ENCODE data around the gene WDR26. TPM values are rescaled to one million over a fixed set of nuclear protein-coding genes. Genes with fewer than 3 reads are reported as not detected.

Gene WDR26
- total RNA-seq, 2 experiments from 2014 or later, result 173 to 176 TPM

DNA sequence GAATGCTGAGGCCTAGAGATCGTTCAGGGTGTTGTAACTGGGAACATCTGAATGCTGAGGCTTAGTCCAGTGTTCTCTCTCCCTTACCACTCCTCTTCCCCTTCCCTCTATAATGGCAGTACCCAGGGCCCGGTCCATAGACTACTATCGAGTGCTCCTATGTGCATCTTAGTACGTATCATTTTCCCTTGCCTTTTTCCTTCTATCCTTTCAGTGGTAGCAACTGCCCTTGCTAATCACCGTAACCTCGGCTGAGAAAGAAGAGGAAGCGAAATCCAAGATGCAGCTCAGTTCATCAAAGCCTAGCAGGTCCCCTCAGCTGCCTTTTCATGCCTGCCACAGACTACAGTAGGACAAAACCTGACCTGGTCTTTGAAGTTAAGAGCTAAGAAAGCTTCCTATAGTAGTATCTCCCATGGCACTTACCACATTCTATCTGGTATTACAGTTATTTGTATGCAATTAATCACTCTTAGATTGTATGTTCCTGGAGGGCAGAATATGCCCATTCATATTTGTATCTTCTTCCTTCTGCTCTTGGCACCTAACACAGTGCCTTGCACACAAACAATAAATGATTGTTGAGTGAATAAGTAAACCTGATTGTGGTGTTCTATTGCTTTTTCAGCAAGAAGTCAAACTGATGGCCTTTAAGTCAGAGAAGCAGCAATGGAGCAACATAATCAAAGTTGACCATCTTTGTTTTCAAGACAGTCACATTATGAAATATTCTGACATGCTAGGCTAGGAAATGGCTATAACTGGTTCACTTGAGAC, 55.6 kb downstream of the WDR26 start:
- H3K27ac ChIP-seq (ENCODE audit: low read depth in 1 of 2, low read length in 2 of 2), result peak overlapping the region in 1 of 2 donors; percentile 12
- intact Hi-C loops (cut with DNase I, micrococcal nuclease), result no loop called here
- H3K4me1 ChIP-seq (ENCODE audit: insufficient read depth, low read length), result peaks cover 61% of the 10 kb centered on the region
- no peaks in the 10 kb centered on the region for H3K27me3 ChIP-seq (ENCODE audit: control insufficient read depth in 1 of 2, insufficient read depth in 2 of 2, low read length in 2 of 2)
- TF ChIP-seq, protein P1, sequence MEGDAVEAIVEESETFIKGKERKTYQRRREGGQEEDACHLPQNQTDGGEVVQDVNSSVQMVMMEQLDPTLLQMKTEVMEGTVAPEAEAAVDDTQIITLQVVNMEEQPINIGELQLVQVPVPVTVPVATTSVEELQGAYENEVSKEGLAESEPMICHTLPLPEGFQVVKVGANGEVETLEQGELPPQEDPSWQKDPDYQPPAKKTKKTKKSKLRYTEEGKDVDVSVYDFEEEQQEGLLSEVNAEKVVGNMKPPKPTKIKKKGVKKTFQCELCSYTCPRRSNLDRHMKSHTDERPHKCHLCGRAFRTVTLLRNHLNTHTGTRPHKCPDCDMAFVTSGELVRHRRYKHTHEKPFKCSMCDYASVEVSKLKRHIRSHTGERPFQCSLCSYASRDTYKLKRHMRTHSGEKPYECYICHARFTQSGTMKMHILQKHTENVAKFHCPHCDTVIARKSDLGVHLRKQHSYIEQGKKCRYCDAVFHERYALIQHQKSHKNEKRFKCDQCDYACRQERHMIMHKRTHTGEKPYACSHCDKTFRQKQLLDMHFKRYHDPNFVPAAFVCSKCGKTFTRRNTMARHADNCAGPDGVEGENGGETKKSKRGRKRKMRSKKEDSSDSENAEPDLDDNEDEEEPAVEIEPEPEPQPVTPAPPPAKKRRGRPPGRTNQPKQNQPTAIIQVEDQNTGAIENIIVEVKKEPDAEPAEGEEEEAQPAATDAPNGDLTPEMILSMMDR (IDR thresholded peaks at IDR 0.05), result no peak
- peak overlapping the region; percentile 75 for H3K27ac Mint-ChIP-seq
- peak in 2 of 14 experiments; percentile 12 to 22 for DNase-seq
- H3K4me3 ChIP-seq (ENCODE audit: low read length), result no peak overlapping the region
- POLR2A ChIA-PET, result interaction anchor here (0.7 to 2.9 kb wide), 6 partner anchors 9 to 55 kb away, joined by 3 to 14 read pairs (median 10); partner anchors contain the start of genes CNIH4, NVL and WDR26
- CTCF ChIA-PET, result interaction anchor here (1.0 kb wide), 1 partner anchor 8 kb away, joined by 3 read pairs; no protein-coding TSS in a partner anchor
- peaks cover 89% of the 10 kb centered on the region for H3K4me1 Mint-ChIP-seq (ENCODE audit: low read depth)
- H3K36me3 ChIP-seq (ENCODE audit: insufficient read depth, low read length), result peaks cover 28% of the 10 kb centered on the region
- peaks cover 47% of the 10 kb centered on the region for H3K36me3 Mint-ChIP-seq (ENCODE audit: low read depth)
- ATAC-seq (ENCODE audit: poor library complexity), result no peak
- H3K4me3 Mint-ChIP-seq, result peak overlapping the region; percentile 83
- no peaks in the 10 kb centered on the region for H3K9me3 ChIP-seq (ENCODE audit: control insufficient read depth in 1 of 2, insufficient read depth in 1 of 2, low read length in 2 of 2)
- no peaks in the 10 kb centered on the region for H3K9me3 Mint-ChIP-seq
- H3K27me3 Mint-ChIP-seq, result no peaks in the 10 kb centered on the region

DNA sequence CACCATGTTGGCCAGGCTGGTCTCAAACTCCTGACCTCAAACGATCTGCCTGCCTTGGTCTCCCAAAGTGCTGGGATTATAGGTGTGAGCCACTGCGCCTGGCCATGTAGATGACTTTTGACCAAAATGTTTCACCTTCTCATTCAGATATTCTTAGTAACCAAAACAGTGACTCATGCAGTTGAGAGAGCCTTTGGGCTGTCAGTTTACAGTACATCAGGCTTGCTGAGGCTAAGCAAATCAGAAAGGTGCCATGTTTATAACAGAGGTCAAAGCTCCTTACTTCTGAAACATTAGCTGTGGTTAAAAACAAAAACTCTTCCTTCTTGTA, 57.0 kb downstream of the WDR26 start:
- Mint-ChIP-seq H3K36me3 (ENCODE audit: low read depth) (peaks cover 55% of the 10 kb centered on the region), H3K9me3 (no peaks in the 10 kb centered on the region), H3K4me1 (ENCODE audit: low read depth) (peaks cover 89% of the 10 kb centered on the region), H3K4me3 (peak overlapping the region; percentile 69), H3K27ac (peak overlapping the region; percentile 73), H3K27me3 (no peaks in the 10 kb centered on the region)
- intact Hi-C loops (cut with DNase I, micrococcal nuclease), result no loop called here
- peak in 3 of 14 experiments; percentile 19 to 44 (median 21) for DNase-seq
- H3K4me1 ChIP-seq (ENCODE audit: insufficient read depth, low read length), result peaks cover 67% of the 10 kb centered on the region
- TF ChIP-seq, protein P1 (IDR thresholded peaks at IDR 0.05), result no peak
- no peak overlapping the region for H3K4me3 ChIP-seq (ENCODE audit: low read length)
- ChIA-PET CTCF (interaction anchor here (0.8 kb wide), 2 partner anchors 10 to 13 kb away, joined by 3 to 4 read pairs; no protein-coding TSS in a partner anchor), POLR2A (interaction anchor here (1.2 to 2.1 kb wide), 7 partner anchors 8 to 57 kb away, joined by 3 to 9 read pairs (median 6); partner anchors contain the start of genes CNIH4 and WDR26)
- H3K27me3 ChIP-seq (ENCODE audit: control insufficient read depth in 1 of 2, insufficient read depth in 2 of 2, low read length in 2 of 2), result no peaks in the 10 kb centered on the region
- peak overlapping the region in 1 of 2 donors; percentile 14 for H3K27ac ChIP-seq (ENCODE audit: low read depth in 1 of 2, low read length in 2 of 2)
- no peaks in the 10 kb centered on the region for H3K9me3 ChIP-seq (ENCODE audit: control insufficient read depth in 1 of 2, insufficient read depth in 1 of 2, low read length in 2 of 2)
- peak; percentile 28 for ATAC-seq (ENCODE audit: poor library complexity)
- H3K36me3 ChIP-seq (ENCODE audit: insufficient read depth, low read length), result peaks cover 41% of the 10 kb centered on the region

DNA sequence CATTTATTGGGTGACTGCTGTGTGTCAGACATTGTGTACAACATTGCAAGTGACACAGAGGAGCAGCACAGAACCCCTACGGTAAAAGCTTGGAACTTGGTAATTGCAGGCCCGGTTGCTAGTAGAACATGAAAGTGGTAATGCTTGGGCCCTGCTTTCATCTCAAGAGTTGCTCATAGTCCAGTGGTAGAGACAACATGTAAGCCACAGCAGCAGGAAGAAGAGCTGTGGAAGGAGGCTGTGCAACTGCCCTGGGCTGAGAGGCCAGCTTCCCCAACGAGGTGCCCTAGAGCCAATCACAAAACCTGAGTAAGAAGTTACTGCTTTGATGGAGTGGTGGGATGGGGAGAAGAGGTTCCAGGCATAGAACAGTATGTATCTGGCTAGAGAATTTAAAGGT, 59.5 kb downstream of the WDR26 start:
- Mint-ChIP-seq H3K9me3 (no peaks in the 10 kb centered on the region), H3K27me3 (no peaks in the 10 kb centered on the region), H3K36me3 (ENCODE audit: low read depth) (peaks cover 77% of the 10 kb centered on the region), H3K4me1 (ENCODE audit: low read depth) (peaks cover 81% of the 10 kb centered on the region), H3K27ac (peak overlapping the region; percentile 73), H3K4me3 (peak overlapping the region; percentile 58)
- Histone ChIP-seq H3K9me3 (ENCODE audit: control insufficient read depth in 1 of 2, insufficient read depth in 1 of 2, low read length in 2 of 2) (no peaks in the 10 kb centered on the region), H3K4me3 (ENCODE audit: low read length) (no peak overlapping the region), H3K27ac (ENCODE audit: low read depth in 1 of 2, low read length in 2 of 2) (peak overlapping the region in 1 of 2 donors; percentile 19), H3K4me1 (ENCODE audit: insufficient read depth, low read length) (peaks cover 48% of the 10 kb centered on the region), H3K27me3 (ENCODE audit: control insufficient read depth in 1 of 2, insufficient read depth in 2 of 2, low read length in 2 of 2) (no peaks in the 10 kb centered on the region), H3K36me3 (ENCODE audit: insufficient read depth, low read length) (peaks cover 65% of the 10 kb centered on the region)
- intact Hi-C loops (cut with DNase I, micrococcal nuclease), result no loop called here
- TF ChIP-seq, protein P1 (IDR thresholded peaks at IDR 0.05), result no peak
- no peak for ATAC-seq (ENCODE audit: poor library complexity)
- ChIA-PET POLR2A (interaction anchor here (1.1 to 1.4 kb wide), 3 partner anchors 9 to 18 kb away, joined by 4 to 5 read pairs (median 5); partner anchors contain the start of gene CNIH4), CTCF (interaction anchor here (2.5 kb wide), 1 partner anchor 12 kb away, joined by 7 read pairs; no protein-coding TSS in a partner anchor)
- DNase-seq, result no peak
